Measurements from ENCODE around the gene DPYD. TPM values are rescaled to one million over a fixed set of nuclear protein-coding genes. Genes with fewer than 3 reads are reported as not detected.

Gene DPYD
- total RNA-seq, 4 donors from 2014 or later, result 30.6 to 58.4 (median 35.4) TPM

- H3K9me3 ChIP-seq, result no peaks in the 10 kb centered on the region
- H3K4me3 ChIP-seq, result no peak overlapping the region
- TF ChIP-seq POLR2A (IDR thresholded peaks at IDR 0.05), result no peak
- TF ChIP-seq, protein P1, sequence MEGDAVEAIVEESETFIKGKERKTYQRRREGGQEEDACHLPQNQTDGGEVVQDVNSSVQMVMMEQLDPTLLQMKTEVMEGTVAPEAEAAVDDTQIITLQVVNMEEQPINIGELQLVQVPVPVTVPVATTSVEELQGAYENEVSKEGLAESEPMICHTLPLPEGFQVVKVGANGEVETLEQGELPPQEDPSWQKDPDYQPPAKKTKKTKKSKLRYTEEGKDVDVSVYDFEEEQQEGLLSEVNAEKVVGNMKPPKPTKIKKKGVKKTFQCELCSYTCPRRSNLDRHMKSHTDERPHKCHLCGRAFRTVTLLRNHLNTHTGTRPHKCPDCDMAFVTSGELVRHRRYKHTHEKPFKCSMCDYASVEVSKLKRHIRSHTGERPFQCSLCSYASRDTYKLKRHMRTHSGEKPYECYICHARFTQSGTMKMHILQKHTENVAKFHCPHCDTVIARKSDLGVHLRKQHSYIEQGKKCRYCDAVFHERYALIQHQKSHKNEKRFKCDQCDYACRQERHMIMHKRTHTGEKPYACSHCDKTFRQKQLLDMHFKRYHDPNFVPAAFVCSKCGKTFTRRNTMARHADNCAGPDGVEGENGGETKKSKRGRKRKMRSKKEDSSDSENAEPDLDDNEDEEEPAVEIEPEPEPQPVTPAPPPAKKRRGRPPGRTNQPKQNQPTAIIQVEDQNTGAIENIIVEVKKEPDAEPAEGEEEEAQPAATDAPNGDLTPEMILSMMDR (IDR thresholded peaks at IDR 0.05), result no peak
- H3K36me3 ChIP-seq, result peaks cover 0 to 12% (median 0%) of the 10 kb centered on the region in 3 donors
- intact Hi-C loops (cut with DNase I), result no loop called here
- H3K4me1 ChIP-seq, result no peaks in the 10 kb centered on the region
- WGBS, 2 donors, result 88 to 95% methylated on average over 3 of the region's 3 CpGs
- no peaks in the 10 kb centered on the region for H3K27me3 ChIP-seq
- H3K27ac ChIP-seq, result no peak overlapping the region
- no peak for DNase-seq
Observed at GRCh38 chr1:97738270-97738669, 182.6 kb downstream of the DPYD start.

DNA sequence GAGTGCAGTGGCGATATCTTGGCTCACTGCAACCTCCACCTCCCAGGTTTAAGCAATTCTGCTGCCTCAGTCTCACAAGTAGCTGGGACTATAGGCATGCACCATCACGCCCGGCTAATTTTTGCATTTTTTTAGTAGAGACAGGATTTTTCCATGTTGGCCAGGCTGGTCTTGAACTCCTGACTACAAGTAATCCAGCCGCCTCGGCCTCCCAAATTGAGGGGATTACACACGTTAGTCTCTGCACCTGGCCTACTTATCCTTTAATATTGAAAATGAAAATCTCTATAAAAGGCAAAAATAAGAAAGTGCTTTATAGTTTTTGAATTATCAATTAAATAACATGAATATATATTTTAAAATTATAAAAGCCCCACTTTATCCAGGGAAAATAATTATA is 190.6 kb downstream of the DPYD start:
- H3K27ac ChIP-seq, result no peak overlapping the region
- no peaks in the 10 kb centered on the region for H3K4me1 ChIP-seq
- no peak overlapping the region for H3K4me3 ChIP-seq
- intact Hi-C loops (cut with DNase I), result no loop called here
- no peak for TF ChIP-seq POLR2A (IDR thresholded peaks at IDR 0.05)
- TF ChIP-seq, protein P1 (IDR thresholded peaks at IDR 0.05), result no peak
- DNase-seq, result no peak
- no peaks in the 10 kb centered on the region for H3K36me3 ChIP-seq
- H3K27me3 ChIP-seq, result no peaks in the 10 kb centered on the region
- 80 to 91% methylated on average over 6 of the region's 6 CpGs for WGBS, 2 donors
- H3K9me3 ChIP-seq, result no peaks in the 10 kb centered on the region

DNA sequence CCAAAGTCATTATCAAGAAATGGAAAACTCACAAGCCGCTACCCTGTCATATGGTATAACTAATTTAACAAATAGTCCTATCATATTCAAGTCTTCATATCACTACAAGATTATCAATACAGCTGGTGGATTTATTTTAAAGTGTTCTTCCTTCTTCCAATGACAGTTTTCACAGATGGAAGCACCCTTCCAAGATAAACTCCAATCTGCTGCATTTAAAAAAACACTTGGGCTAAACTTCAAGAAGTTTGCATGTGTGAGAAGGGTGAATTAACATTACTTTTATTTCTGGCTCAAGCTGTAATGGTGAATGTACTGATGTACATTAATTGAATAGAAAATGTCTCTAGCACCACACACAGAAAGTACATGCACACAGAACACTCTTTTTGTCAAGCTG is 192.4 kb downstream of the DPYD start:
- H3K27me3 ChIP-seq, result no peaks in the 10 kb centered on the region
- no peak overlapping the region for H3K4me3 ChIP-seq
- 94 to 100% methylated on average over 1 of the region's 1 CpG for WGBS, 2 donors
- no peaks in the 10 kb centered on the region for H3K4me1 ChIP-seq
- TF ChIP-seq, protein P1 (IDR thresholded peaks at IDR 0.05), result no peak
- no peak for TF ChIP-seq POLR2A (IDR thresholded peaks at IDR 0.05)
- no peaks in the 10 kb centered on the region for H3K36me3 ChIP-seq
- intact Hi-C loops (cut with DNase I), result no loop called here
- no peak for DNase-seq
- no peak overlapping the region for H3K27ac ChIP-seq
- H3K9me3 ChIP-seq, result no peaks in the 10 kb centered on the region

GRCh38 chr1:97727029-97727428 is 193.8 kb downstream of the DPYD start:
- no peak for TF ChIP-seq POLR2A (IDR thresholded peaks at IDR 0.05)
- TF ChIP-seq, protein P1 (IDR thresholded peaks at IDR 0.05), result no peak
- no peaks in the 10 kb centered on the region for H3K4me1 ChIP-seq
- H3K4me3 ChIP-seq, result no peak overlapping the region
- intact Hi-C loops (cut with DNase I), result no loop called here
- no peak for DNase-seq
- H3K27me3 ChIP-seq, result no peaks in the 10 kb centered on the region
- H3K27ac ChIP-seq, result no peak overlapping the region
- no peaks in the 10 kb centered on the region for H3K9me3 ChIP-seq
- no peaks in the 10 kb centered on the region for H3K36me3 ChIP-seq

- Histone ChIP-seq H3K9me3 (no peaks in the 10 kb centered on the region), H3K27me3 (no peaks in the 10 kb centered on the region), H3K4me1 (no peaks in the 10 kb centered on the region), H3K36me3 (peaks cover 0 to under 1% (median 0%) of the 10 kb centered on the region in 3 donors), H3K27ac (no peak overlapping the region), H3K4me3 (no peak overlapping the region)
- no peak for DNase-seq
- TF ChIP-seq, protein P1 (IDR thresholded peaks at IDR 0.05), result no peak
- no peak for TF ChIP-seq POLR2A (IDR thresholded peaks at IDR 0.05)
- intact Hi-C loops (cut with DNase I), result no loop called here
Observed at GRCh38 chr1:97726386-97726785, 194.4 kb downstream of the DPYD start.
